ENCODE data around the gene RNU4-1. TPM values are rescaled to one million over a fixed set of nuclear protein-coding genes. Genes with fewer than 3 reads are reported as not detected.
"Not testable (repeated sequence)": the region's sequence is repeated elsewhere in the genome, so short reads cannot be mapped to it uniquely, and the experiment has no call there.

Gene RNU4-1
- total RNA-seq, 2 experiments from 2014 or later = 1,910 to 2,156 TPM

DNA sequence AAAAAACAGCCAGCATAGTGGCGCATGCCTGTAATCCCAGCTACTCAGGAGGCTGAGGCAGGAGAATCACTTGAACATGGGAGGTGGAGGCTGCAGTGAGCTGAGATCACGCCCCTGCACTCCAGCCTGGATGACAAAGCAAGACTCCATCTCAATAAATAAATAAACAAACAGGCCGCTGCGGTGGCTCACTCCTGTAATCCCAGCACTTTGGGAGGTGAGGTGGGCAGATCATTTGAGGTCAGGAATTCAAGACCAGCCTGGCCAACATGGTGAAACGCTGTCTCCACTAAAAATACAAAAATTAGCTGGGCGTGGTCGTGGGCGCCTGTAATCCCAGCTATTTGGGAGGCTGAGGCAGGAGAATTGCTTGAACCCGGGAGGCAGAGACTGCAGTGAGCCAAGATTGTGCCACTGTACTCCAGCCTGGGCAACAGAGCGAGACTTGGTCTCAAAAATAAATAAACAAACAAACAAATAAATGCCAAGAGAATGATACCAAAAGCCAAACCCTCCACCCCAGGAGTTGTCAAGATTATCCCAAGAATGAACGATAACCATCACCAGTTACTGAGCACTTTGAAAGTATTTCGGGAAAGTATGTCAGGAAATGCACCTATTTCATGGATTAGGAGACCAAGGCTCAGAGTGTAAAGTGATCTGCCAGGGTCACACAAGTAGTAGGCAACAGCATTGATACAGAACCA is 41.5 kb downstream of the RNU4-1 start:
- not testable (repeated sequence) for DNase-seq, H3K9me3 Mint-ChIP-seq, H3K27me3 Mint-ChIP-seq
- H3K4me3 Mint-ChIP-seq = peak overlapping the region; percentile 69
- CTCF ChIA-PET = interaction anchor here (1.0 to 14.5 kb wide), 9 partner anchors 10 to 164 kb away, joined by 3 to 228 read pairs (median 14); partner anchors contain the start of genes PXN, RNU4-2 and RPLP0
- POLR2A ChIA-PET = interaction anchor here (0.8 to 16.9 kb wide), 13 partner anchors 9 to 238 kb away, joined by 3 to 338 read pairs (median 13); partner anchors contain the start of genes GCN1, PXN, RAB35 and RNU4-1
- H3K36me3 Mint-ChIP-seq (ENCODE audit: low read depth) = peaks cover 76% of the 10 kb centered on the region
- H3K4me1 Mint-ChIP-seq = peaks cover 89% of the 10 kb centered on the region
- peak overlapping the region; percentile 96 for H3K27ac Mint-ChIP-seq

DNA sequence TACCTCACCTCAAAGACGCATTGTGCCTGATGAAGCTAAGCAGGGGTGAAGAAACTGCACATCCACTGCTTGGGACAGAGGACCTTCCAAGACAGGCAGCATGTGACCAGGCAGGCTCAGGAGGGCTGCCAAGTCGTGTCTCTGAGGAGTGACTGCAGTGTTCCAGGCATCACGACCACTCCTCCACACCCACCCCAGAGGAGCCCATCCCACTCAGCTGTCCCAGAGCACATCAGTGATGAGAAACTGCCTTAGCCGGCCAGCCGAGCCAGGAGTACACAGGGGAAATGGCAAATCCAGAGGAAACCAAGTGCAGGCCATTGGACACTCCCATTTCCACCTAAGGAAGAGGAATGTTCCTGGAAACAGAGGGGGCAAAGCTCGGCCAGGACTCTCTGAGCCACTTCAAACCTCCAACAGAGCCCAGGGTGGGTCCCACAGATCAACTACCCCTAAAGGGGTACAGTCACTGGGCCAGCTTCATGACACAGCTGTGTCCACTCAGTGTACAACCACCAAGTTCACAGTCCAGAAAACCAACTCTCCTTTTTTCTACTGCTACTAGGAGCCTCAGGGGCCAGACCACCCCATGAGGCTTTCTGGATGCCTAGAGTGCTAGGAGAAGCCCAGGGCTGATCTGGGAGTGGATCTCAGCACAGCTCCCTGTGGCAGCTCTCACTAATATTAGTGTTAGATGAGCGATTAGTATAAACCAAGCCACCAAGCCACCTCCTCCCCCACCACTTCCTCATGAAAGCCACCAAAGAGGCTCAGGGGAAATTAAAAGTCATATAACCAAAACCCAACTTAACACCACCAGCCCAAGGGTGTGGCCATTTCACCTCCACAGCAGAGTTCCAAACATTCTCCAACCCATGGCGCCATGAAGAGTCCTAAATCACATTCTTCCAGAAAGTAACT is 42.9 kb downstream of the RNU4-1 start:
- peaks cover 84% of the 10 kb centered on the region for H3K4me1 Mint-ChIP-seq
- ChIA-PET CTCF (interaction anchor here (1.0 to 14.5 kb wide), 10 partner anchors 11 to 52 kb away, joined by 3 to 228 read pairs (median 6); partner anchors contain the start of genes PXN, RNU4-2, RPLP0 and SIRT4), POLR2A (interaction anchor here (0.8 to 16.9 kb wide), 13 partner anchors 10 to 127 kb away, joined by 3 to 338 read pairs (median 4); partner anchors contain the start of genes GCN1, PXN, RNU4-1 and RNU4-2)
- H3K36me3 Mint-ChIP-seq (ENCODE audit: low read depth) = peaks cover 68% of the 10 kb centered on the region
- H3K27ac Mint-ChIP-seq = peak overlapping the region; percentile 96
- no peaks in the 10 kb centered on the region for H3K9me3 Mint-ChIP-seq
- DNase-seq = peak; percentile 80
- peak overlapping the region; percentile 57 for H3K4me3 Mint-ChIP-seq
- no peaks in the 10 kb centered on the region for H3K27me3 Mint-ChIP-seq

DNA sequence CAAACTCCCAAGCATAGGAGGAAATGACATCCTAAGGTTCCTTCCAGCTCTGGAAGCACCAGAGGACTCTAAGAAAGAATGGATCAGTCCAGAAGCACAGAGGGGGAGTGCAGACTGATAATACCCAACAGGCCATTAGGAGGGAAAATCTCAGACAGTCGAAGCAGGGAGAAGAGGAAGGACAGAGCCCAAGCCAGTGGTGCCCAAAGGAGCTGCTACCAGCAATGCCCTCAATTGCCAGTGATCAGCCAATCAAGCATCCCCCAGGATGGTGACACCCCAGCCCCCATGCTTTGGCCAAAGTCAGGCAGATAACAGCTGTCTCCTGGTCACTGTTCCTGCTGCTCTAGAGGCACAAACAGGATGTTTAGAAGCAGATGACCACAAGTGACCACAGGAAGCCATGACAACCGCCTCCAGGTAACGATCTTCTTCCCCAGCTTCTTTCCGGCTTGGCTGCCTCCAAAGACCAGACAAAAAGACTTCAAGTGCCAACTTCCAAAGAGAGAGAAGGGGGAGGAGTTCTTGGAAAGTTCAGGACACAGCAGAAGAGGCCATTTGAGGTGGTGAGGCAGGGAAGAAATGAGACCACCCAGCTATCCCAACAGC is 43.7 kb downstream of the RNU4-1 start:
- Mint-ChIP-seq H3K4me3 (peak overlapping the region; percentile 57), H3K36me3 (ENCODE audit: low read depth) (peaks cover 64% of the 10 kb centered on the region), H3K9me3 (no peaks in the 10 kb centered on the region), H3K27ac (peak overlapping the region; percentile 96), H3K27me3 (no peaks in the 10 kb centered on the region), H3K4me1 (peaks cover 81% of the 10 kb centered on the region)
- POLR2A ChIA-PET = interaction anchor here (0.8 to 16.9 kb wide), 11 partner anchors 9 to 126 kb away, joined by 3 to 338 read pairs (median 13); partner anchors contain the start of genes PXN, RNU4-1, RNU4-2 and RPLP0
- CTCF ChIA-PET = interaction anchor here (1.1 to 14.5 kb wide), 6 partner anchors 10 to 139 kb away, joined by 3 to 228 read pairs (median 16); partner anchors contain the start of gene PXN
- no peak for DNase-seq

DNA sequence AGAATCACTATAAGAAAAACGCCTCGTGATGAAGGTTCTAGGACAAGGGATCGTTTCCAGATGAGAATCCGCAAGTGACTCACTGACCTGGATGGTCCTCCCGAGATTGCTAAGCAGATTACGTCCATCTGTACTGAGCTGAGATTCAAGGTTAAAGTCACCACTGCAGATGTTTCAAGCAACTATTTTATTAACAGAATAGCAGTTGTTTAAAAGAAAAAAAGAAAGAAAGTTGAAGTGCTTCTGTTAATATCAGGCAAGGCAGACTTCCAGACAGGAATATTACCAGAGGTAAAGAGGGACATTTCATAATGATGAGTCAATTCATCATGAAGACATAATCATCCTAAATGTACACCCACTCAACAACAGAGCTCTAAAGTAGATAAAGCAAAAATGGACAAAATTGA is 45.4 kb downstream of the RNU4-1 start:
- peak overlapping the region; percentile 12 for H3K4me3 Mint-ChIP-seq
- ChIA-PET CTCF (interaction anchor here (0.7 to 14.5 kb wide), 7 partner anchors 9 to 46 kb away, joined by 3 to 228 read pairs (median 3); partner anchors contain the start of genes PXN and RPLP0), POLR2A (interaction anchor here (1.0 to 16.9 kb wide), 6 partner anchors 10 to 52 kb away, joined by 3 to 338 read pairs (median 122); partner anchors contain the start of genes PXN, RNU4-1, RNU4-2 and RPLP0)
- H3K9me3 Mint-ChIP-seq = no peaks in the 10 kb centered on the region
- no peaks in the 10 kb centered on the region for H3K27me3 Mint-ChIP-seq
- DNase-seq = no peak
- peaks cover 62% of the 10 kb centered on the region for H3K36me3 Mint-ChIP-seq (ENCODE audit: low read depth)
- H3K4me1 Mint-ChIP-seq = peaks cover 77% of the 10 kb centered on the region
- peak overlapping the region; percentile 49 for H3K27ac Mint-ChIP-seq

- peak overlapping the region; percentile 12 for H3K4me3 Mint-ChIP-seq
- CTCF ChIA-PET = interaction anchor here (0.7 to 14.5 kb wide), 6 partner anchors 9 to 19 kb away, joined by 3 to 228 read pairs (median 4); partner anchors contain the start of gene PXN
- no peaks in the 10 kb centered on the region for H3K27me3 Mint-ChIP-seq
- peaks cover 60% of the 10 kb centered on the region for H3K36me3 Mint-ChIP-seq (ENCODE audit: low read depth)
- H3K9me3 Mint-ChIP-seq = no peaks in the 10 kb centered on the region
- no peak overlapping the region for H3K27ac Mint-ChIP-seq
- no peak for DNase-seq
- POLR2A ChIA-PET = interaction anchor here (1.0 to 16.9 kb wide), 4 partner anchors 15 to 51 kb away, joined by 3 to 338 read pairs (median 250); partner anchors contain the start of genes PXN, RNU4-1 and RNU4-2
- peaks cover 74% of the 10 kb centered on the region for H3K4me1 Mint-ChIP-seq
These were observed 45.9 kb downstream of the RNU4-1 start for GRCh38 chr12:120247183-120247582.

- POLR2A ChIA-PET = interaction anchor here (1.0 to 16.9 kb wide), 4 partner anchors 16 to 51 kb away, joined by 3 to 338 read pairs (median 250); partner anchors contain the start of genes PXN, RNU4-1 and RNU4-2
- Mint-ChIP-seq H3K4me1 (peaks cover 74% of the 10 kb centered on the region), H3K36me3 (ENCODE audit: low read depth) (peaks cover 58% of the 10 kb centered on the region)
- H3K27ac Mint-ChIP-seq, H3K27me3 Mint-ChIP-seq, H3K9me3 Mint-ChIP-seq, DNase-seq, H3K4me3 Mint-ChIP-seq: not testable (repeated sequence)
- CTCF ChIA-PET = interaction anchor here (0.7 to 14.5 kb wide), 5 partner anchors 9 to 20 kb away, joined by 3 to 228 read pairs (median 23); partner anchors contain the start of gene PXN
These were observed 46.3 kb downstream of the RNU4-1 start for GRCh38 chr12:120246705-120247104.

Other genes with a start within 250 kb of the RNU4-1 start
- gene RAB35, start 176.5 kb downstream of the RNU4-1 start, total RNA-seq = 10 to 100 TPM; 78.5 to 84.0 TPM
- 10 to 100 TPM; 86.0 to 94.3 TPM for gene GCN1, start 98.5 kb downstream of the RNU4-1 start, total RNA-seq
- 1,000 to 10,000 TPM; 1,823 to 1,853 TPM for gene RPLP0, start 92.1 kb downstream of the RNU4-1 start, total RNA-seq
- 100 to 1,000 TPM; 271 to 274 TPM for gene PXN, start 27.5 kb downstream of the RNU4-1 start, total RNA-seq
- gene RNU4-2, start 1.3 kb downstream of the RNU4-1 start, total RNA-seq = 1,000 to 10,000 TPM; 3,547 to 4,143 TPM
- 1 to 10 TPM; 1.6 to 1.7 TPM for gene SIRT4, start 9.1 kb upstream of the RNU4-1 start, total RNA-seq
- not detected for gene PLA2G1B, start 34.5 kb upstream of the RNU4-1 start, total RNA-seq
- gene MSI1, start 75.9 kb upstream of the RNU4-1 start, total RNA-seq = not detected
- gene COX6A1, start 144.9 kb upstream of the RNU4-1 start, total RNA-seq = 100 to 1,000 TPM; 318 to 323 TPM
- 10 to 100 TPM; 20.6 to 21.6 TPM for gene TRIAP1, start 153.1 kb upstream of the RNU4-1 start, total RNA-seq
- 10 to 100 TPM; 28.6 to 29.5 TPM for gene GATC, start 153.2 kb upstream of the RNU4-1 start, total RNA-seq
- gene SRSF9, start 176.5 kb upstream of the RNU4-1 start, total RNA-seq = 100 to 1,000 TPM; 175 to 180 TPM
- 100 to 1,000 TPM; 209 to 216 TPM for gene DYNLL1, start 202.9 kb upstream of the RNU4-1 start, total RNA-seq
- gene COQ5, start 235.9 kb upstream of the RNU4-1 start, total RNA-seq = 10 to 100 TPM; 30.3 to 30.8 TPM
- 100 to 1,000 TPM; 225 to 229 TPM for gene RNF10, start 241.1 kb upstream of the RNU4-1 start, total RNA-seq